Stimulated activated CD8-positive, alpha-beta memory T cell treated with anti-CD3 and anti-CD28 coated beads, Interleukin-4, amount 100 ng/mL, for 24 hours (primary cell): Measurements from ENCODE around the gene APBA2.

Experiments used
- DNase-seq: peaks from one replicate; pipeline ENCODE4 v3.0.0-alpha.2; 2020; ENCODE audit warnings: low read depth

The APBA2 gene

DNA sequence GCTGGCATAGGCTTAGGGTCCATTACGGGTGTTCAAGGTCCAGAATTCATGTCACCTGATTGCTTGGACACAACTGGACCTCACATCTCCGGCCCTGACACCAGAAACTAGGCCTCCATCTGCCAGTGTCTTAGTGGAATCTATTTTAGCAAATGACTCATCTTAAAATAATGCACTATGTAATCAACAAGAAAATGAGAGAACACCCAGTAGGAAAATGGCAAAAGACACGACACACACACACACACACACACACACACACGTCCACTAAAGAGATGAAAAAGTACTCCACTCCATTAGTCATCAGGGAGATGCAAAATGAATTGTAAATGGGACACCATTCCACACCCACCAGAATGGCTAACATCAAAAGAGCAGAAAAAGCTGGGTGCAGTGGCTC, 11.2 kb downstream of the APBA2 start:
- no peak for DNase-seq

- no peak for DNase-seq
These were observed 12.2 kb downstream of the APBA2 start for GRCh38 chr15:28897861-28898585.

DNA sequence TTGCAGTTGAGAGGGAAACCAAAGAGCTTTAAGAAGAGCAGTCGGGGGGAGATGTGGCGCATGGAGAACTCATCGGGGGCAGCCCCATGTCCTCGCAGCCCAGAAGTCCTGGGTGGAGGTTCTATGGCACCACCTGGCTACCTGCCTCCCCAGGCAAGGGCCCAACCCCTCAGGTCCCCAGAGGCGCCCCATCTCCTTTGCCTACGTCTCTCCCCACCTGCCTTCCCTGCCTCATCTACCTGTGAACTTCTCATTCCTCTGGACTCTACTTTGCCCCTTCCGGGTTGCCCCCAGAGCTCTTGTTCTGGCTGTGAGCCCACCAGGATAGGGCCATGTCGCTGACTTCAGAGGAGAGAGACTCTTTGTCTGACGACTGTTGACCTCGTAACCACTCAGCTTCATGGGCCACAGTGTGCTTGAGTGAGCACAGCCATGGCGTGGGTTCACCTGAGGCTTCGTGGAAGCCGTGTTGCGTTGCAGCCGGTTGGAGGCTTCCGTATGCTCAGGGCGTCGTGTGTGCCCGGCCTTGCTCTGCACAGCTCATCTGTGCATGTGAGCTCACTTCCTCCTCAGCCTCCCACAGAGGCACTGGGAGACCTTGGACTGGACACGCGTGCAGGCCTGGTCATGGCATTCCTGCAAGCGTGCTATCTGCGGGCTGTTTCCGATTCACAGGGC, 13.4 kb downstream of the APBA2 start:
- DNase-seq = no peak

DNA sequence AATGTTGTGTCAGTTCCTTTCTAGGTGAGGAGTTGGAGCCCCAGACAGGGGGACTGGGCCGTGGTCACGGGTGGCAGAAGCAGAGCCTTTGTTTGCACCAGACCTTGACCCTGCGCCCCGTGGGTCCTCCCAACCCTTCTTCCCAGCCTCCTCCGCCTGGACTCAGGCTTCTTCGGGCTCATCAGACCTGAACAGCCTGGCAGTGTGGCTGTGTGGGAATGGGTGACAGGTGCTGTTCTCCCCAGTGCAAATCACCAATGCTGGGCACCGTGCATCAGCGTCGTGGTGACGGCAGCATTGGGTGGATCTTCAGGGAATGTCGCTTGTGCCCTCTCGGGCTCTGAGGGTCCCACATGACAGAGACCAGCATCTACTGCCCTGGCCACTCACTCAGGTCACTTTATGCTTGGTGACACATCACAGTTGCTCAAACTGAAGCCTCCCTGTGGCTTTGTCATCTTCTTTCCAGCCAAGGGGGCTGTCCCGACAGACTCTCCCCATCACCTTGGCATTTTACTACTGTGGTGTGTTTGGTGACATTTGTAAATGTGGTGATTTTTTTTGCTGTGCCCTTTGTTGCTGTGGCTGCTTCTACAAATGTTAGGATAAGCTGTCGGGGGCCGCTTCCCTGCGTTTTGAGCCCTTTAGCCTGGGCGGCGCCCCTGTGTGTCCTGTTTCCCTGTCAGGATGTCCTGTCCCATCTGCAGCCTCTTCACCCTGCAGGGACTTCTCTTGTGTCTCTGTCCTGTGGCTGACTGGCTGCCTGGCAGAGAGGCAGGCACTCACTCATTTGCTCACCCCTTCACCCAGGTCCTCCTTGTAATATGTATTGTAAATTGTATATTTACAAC, 14.5 kb downstream of the APBA2 start:
- DNase-seq = no peak

- no peak for DNase-seq
These were observed 15.3 kb downstream of the APBA2 start for GRCh38 chr15:28900892-28901586.

- DNase-seq = no peak
These were observed 15.8 kb downstream of the APBA2 start for GRCh38 chr15:28901587-28901980.

GRCh38 chr15:28901987-28902745, 16.4 kb downstream of the APBA2 start:
- DNase-seq = no peak

DNA sequence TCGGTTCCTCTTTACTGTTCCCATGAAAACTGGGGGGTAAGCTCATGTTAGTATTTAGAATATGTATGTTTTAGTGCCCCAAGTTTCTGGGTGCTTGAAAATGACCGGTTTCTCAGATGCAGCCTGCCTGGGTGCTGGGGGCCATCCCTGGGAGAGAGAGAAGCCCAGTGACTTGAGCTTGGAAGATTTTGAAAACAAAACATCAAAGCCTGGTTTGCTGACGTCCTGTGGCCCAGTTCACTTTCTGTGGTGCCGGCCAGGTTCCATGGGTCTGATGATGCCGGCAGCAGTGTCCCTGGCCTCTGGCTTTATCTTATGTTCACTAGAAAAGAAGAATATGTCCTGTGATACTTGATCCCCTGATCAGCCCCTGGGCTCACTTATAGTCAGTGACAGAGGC, 17.1 kb downstream of the APBA2 start:
- DNase-seq = no peak

DNA sequence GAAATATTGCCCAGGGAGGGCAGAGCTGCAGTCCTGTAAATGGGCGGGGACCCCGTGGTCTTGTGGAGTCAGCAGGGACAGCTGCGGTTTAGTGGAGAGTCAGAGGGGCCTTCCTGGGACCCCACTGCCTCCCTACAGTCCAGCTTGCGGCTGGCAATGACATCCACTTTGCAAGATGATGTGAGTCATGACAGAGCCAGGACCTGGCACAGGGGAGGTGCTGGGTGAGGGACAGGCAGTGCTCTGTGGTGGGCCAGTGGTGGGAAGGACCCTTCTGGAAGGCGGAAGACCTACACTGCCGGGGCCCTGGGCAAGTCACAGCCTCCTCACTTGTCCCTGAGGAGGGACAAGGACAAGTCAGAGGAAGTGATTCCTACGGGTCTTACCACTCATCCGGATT, 17.8 kb downstream of the APBA2 start:
- no peak for DNase-seq

GRCh38 chr15:28904003-28904402, 18.2 kb downstream of the APBA2 start:
- no peak for DNase-seq

- DNase-seq = no peak
These were observed 19.0 kb downstream of the APBA2 start for GRCh38 chr15:28904541-28905315.

DNA sequence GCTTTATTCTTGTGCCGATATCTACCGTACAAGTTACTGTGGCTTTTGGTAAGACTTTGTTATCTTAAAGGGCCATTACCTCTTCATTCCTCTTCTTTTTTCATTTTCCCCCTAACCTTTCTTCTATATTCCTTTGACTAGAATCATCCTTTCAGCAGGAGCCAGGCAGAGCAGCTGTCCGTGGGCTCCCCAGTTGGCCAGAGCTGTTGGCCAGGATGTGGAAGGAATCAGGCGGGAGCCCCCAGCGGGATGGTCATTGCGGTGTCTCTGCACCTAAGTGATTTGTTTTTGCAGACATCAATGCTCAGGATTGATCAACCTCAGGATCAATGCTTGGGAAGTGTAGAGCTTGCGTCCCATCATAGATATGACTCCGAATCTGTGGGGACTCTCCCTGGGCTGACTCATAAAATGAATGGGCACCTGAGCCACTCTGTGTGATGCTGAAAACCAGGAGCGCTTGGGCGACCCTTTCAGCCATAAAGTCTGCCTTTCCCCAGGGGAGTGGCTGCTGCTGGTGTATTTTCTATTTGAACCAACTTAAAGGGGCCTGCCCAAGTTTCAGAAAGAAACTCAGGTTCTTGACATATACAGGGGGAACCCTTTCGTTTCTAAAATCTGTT, 21.7 kb downstream of the APBA2 start:
- no peak for DNase-seq

DNA sequence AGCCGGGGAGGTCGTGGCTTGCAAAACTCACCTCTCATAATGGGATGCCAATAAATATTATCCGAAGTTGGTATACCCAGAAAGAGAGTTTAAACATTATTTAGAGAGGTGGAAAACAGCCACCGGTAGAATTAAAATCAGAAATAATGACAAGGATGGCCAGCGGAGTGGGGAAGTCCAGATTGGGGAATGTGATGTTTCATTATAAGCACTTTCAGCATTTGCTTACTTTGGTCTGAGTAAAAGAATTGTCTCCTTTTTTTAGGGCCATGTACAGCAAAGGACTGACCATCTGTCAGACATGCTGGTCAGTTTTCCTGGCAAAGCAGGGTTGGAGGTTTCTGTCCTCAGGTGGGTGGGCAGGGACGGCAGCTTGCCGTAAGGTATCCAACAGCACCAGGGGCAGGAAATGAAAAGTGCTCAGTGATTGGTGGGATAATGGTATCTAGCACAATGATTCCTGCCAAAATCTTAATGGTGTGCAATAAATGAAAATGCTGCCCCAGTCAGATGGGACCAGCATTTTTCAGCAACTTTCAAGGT, 24.3 kb downstream of the APBA2 start:
- no peak for DNase-seq

DNA sequence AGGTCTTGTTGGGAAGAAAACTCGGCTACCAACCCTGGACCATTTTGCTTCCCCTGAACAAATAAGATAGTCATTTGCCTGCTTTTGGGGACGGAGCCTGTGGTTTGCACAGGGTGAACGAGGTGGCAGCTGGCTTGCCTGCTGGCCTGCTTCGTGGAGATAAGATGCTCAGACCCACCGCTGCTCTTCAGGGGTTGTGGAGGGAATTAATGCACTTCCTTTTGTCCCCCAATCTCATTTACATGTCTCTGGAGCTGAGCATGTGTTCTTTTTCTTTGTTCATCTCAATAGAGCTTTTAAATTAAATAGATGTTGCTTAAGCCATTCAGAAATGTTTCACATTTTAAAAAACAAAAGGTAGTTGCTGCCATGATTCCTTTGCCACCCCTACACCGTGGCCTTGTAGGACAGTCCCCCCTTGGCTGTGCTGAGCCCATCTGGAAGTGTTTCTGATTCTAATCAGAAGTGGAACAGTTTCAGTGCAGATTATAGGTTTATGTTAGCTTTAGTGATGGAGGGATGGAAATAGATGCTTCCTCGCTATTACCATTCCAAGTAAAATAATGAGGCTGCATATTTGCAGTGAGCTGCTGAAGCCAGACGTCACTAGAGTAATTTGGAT, 25.6 kb downstream of the APBA2 start:
- DNase-seq = no peak

DNA sequence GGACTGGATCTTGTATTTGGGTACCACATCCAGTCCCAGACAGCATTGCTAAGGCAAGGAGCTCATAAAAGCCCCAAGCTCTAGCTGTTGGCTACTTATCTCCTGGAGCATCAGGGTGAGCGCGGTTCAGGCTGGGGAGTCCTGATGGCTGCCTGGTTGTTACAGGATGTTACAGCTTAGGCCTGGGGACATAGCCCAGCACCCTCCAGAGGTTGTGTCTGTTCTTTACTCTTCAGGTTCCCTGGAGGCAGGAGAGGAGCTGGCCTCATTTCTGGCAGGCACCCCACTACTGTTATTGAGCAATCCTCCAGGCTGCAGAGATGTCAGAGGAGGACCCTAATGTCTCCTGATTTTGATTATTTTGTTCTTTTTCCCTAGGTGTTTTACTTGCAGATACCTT, 26.6 kb downstream of the APBA2 start:
- DNase-seq = no peak

DNA sequence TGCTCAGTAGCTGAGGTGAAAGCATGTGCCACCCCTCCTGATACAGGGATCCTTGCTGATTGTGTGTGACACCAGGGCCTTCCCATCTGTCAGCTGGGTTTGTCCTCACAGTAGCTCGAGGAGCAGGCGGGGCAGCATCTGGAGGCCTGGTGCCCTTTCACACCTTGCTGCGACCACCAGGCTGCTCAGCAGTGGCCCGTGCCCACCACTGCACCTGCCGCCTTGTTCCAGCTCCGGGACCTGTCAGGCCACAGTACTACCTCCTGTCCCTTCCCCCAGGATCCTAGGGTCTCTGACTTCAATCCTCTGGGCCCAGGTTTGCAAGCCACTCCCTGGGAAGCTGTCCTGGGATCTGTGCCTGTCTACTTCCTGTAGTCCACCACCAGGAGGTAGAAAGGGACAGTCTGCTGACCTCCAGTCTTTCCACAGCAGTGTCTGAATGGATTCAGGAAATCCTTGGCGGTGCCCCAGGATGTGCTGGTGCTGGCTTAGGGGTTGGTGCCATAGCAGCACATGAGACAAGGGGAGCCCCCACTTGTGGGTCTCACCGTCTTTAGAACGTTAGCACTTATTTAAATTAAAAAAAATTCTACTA, 27.5 kb downstream of the APBA2 start:
- no peak for DNase-seq

DNA sequence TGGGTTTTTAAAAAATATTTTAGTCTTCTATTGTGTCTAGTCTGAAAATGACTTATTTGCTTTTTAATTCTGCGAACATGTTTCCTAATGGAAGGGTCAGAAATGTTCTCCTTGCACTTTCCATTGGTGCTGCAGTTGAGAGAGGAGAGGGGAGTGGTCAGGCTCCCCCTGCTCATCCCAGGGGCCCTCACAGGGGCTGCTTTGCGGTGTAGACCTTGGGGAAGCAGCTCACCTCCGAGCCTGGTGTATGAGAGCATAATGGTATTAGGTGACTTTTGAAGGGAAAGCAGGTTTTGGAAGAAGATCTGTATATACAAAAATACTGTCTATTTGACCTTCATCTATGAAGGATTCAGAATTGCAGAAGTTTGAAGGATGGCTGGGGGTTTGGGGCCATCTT, 28.3 kb downstream of the APBA2 start:
- no peak for DNase-seq

DNA sequence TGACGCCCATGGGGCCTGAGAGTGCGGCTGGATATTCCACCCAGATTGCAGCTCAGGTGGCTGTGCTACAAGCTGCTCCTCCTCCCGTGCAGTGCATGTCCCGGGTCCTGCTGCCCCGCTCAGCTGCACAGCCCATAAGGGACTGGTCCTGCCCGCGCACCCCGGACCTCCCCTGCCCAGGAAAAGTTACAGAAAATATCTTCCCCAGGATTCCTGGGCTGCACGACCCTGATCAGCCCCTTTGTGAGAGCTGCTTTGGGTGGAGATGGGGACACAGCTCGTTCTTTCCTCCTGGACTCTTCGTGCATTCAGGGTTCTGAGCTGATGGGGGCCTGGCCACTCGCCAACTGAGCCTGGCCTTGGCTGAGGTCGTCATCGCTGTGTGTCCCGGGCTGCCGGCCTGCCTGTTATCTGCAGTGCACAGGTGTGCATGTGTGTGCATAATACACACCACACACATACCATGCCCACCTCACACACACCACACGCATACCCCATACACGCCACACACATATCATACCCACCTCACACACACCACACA, 28.8 kb downstream of the APBA2 start:
- no peak for DNase-seq
